SJCRH30 (cell line): Measurements from ENCODE around the gene CLDN10. TPM values are rescaled to one million over a fixed set of nuclear protein-coding genes. Genes with fewer than 3 reads are reported as not detected.
"Not testable (repeated sequence)": the region's sequence is repeated elsewhere in the genome, so short reads cannot be mapped to it uniquely, and the experiment has no call there.

Source experiments
- DNase-seq, 2 experiments: peaks; one replicate each; pipeline ENCODE4 v3.0.0-alpha.2; 2015 to 2020
- H3K27ac ChIP-seq: fragments of 250-450 bp; sonication (Bioruptor Pico); 2 replicates; pipeline ENCODE4 v1.5.1; 2020; ENCODE audit warnings: mild to moderate bottlenecking, moderate library complexity
- H3K27me3 ChIP-seq: fragments of 250-450 bp; sonication (Bioruptor Pico); 2 replicates; pipeline ENCODE4 v1.5.1; 2020; ENCODE audit warnings: mild to moderate bottlenecking, moderate library complexity
- H3K36me3 ChIP-seq: fragments of 250-450 bp; sonication (Bioruptor Pico); 2 replicates; pipeline ENCODE4 v1.5.1; 2020; ENCODE audit warnings: mild to moderate bottlenecking, moderate library complexity
- H3K4me1 ChIP-seq: fragments of 250-450 bp; sonication (Bioruptor Pico); 2 replicates; pipeline ENCODE4 v1.5.1; 2020; ENCODE audit warnings: mild to moderate bottlenecking, moderate library complexity
- H3K4me3 ChIP-seq: fragments of 250-450 bp; sonication (Bioruptor Pico); 2 replicates; pipeline ENCODE4 v1.5.1; 2020; ENCODE audit warnings: mild to moderate bottlenecking, moderate library complexity
- H3K9me3 ChIP-seq: fragments of 250-450 bp; sonication (Bioruptor Pico); replicated peaks from 2 replicates; pipeline ENCODE4 v1.5.1; 2020; ENCODE audit warnings: mild to moderate bottlenecking, moderate library complexity
- total RNA-seq: library from RNA; depleted of rRNA; stranded (reverse); fragments of >200 nt; shearing (Covaris generic); gene quantifications from 2 replicates; pipeline ENCODE4 v1.2.3, GENCODE V29; 2014

Gene CLDN10
- total RNA-seq, 1 experiment from 2014 or later: not detected

DNA sequence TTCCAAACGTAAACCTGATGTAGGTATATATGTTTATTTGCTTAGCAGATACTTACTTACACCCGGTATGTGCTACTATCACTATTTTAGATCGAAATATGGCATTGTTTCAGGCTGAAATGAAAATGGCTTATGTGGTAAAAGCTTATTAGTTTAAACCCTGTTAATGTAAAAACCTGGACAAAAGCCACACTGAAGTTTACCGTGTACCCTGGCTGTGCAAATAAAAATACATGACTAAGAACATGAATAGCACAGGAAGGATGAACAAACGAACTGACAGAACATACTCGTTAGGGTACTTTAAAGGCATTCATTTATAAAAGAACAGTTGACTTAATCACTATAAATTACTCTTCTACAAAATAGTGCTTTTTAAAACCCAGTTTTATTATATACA, 6.6 kb downstream of the CLDN10 start:
- Histone ChIP-seq H3K27me3 (no peaks in the 10 kb centered on the region), H3K27ac (no peak overlapping the region), H3K4me3 (no peak overlapping the region), H3K4me1 (no peaks in the 10 kb centered on the region), H3K9me3 (no peaks in the 10 kb centered on the region), H3K36me3 (no peaks in the 10 kb centered on the region)
- no peak for DNase-seq

DNA sequence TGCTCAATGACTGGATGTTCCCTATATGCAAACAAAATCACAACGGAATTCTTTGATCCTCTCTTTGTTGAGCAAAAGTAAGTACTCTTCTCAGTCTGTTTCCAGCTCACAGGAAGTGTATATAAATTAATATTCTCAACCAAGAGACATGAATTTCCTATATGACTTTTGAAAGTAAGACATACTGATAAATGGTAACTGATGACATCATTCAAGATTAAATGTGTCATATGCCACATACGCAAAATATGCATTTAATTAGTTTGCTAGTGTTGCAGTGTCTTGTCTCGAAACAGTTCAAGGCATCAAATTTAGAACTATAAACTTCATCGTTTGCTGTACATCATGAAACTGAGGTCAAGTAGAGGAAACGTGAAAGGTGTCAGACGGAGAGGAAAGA, 7.9 kb downstream of the CLDN10 start:
- DNase-seq: no peak
- no peak overlapping the region for H3K4me3 ChIP-seq
- no peaks in the 10 kb centered on the region for H3K4me1 ChIP-seq
- H3K27ac ChIP-seq: no peak overlapping the region
- H3K9me3 ChIP-seq: no peaks in the 10 kb centered on the region
- H3K36me3 ChIP-seq: no peaks in the 10 kb centered on the region
- no peaks in the 10 kb centered on the region for H3K27me3 ChIP-seq

DNA sequence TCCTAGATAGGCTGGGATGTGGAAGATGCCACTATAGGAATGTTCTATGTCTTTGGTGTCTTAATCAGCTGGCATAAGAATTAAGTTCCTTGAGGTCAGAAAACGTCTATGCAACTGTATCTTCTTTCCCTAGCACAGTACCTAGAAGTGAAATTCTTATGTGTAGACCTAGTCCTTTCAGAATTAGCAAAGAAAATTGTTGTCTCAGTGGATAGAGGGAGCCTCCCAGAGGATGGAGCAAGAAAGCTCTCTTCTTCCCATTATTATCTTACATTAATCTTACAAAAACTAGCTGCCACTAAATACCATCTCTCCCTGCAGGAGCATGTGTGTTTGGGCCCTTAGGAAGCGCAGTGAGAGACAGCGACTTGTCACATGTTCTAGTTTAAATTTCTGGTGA, 11.6 kb downstream of the CLDN10 start:
- Histone ChIP-seq H3K27me3 (no peaks in the 10 kb centered on the region), H3K4me1 (no peaks in the 10 kb centered on the region), H3K9me3 (no peaks in the 10 kb centered on the region; the same call in 1 of the 2 replicates), H3K4me3 (no peak overlapping the region), H3K36me3 (no peaks in the 10 kb centered on the region), H3K27ac (no peak overlapping the region)
- DNase-seq: no peak

DNA sequence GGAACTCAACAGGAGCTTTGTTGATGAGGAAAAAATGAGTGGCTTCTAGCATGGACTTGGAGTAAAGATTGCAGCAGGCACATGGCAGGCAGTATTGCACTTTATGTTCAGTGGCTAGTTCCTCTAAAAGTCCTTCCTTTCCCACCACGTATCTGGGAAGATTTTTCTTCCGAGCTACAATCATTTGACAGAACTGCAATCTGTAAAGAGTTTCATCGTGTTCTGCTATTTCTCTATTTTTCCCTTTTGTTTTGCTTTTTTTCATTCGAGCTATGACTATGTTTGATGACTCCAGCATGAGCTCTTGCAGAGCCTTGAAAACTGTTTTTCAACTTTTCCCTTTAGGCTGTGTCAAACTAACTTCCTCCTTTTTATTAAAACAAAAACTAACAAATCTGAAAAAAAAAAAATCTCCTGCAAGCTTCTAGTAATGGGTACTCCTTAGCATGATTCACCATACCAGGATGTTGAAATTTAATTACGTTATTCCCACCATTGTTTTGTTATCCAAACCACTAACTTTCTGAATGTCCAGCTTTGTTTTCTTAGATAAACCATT, 12.3 kb downstream of the CLDN10 start:
- H3K4me3 ChIP-seq: no peak overlapping the region
- no peaks in the 10 kb centered on the region; the same call in 1 of the 2 replicates for H3K9me3 ChIP-seq
- no peaks in the 10 kb centered on the region for H3K36me3 ChIP-seq
- no peak overlapping the region for H3K27ac ChIP-seq
- DNase-seq: no peak
- H3K4me1 ChIP-seq: no peaks in the 10 kb centered on the region
- no peaks in the 10 kb centered on the region for H3K27me3 ChIP-seq

DNA sequence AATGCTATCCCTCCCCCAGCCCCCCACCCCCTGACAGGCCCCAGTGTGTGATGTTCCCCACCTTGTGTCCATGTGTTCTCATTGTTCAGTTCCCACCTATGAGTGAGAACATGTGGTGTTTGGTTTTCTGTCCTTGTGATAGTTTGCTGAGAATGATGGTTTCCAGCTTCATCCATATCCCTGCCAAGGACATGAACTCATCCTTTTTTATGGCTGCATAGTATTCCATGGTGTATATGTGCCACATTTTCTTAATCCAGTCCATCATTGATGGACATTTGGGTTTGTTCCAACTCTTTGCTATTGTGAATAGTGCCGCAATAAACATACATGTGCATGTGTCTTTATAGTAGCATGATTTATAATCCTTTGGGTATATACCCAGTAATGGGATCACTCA, 13.2 kb downstream of the CLDN10 start:
- H3K27ac ChIP-seq, H3K4me1 ChIP-seq, DNase-seq, H3K27me3 ChIP-seq, H3K4me3 ChIP-seq, H3K36me3 ChIP-seq, H3K9me3 ChIP-seq: not testable (repeated sequence)

DNA sequence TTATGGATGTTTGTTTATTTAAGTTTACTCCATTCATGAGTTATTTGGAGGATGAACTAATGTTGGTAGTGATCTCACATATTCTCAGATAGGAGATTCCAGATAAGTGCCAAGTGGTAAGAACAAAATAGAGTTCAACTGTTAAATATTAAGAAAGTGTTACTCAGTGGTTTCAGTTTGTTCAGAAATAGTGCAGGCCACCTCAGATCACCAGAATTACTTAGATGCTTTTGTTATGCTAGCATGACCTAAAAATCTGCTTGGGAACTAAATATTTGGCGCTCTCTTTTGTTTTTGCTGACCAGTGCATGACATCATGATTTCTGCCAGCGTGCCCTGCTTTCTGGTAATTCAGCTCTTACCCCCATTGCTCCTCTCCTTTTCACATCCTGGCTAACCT, 15.6 kb downstream of the CLDN10 start:
- Histone ChIP-seq H3K36me3 (no peaks in the 10 kb centered on the region), H3K9me3 (no peaks in the 10 kb centered on the region; the same call in 1 of the 2 replicates), H3K4me3 (no peak overlapping the region), H3K27me3 (no peaks in the 10 kb centered on the region), H3K27ac (no peak overlapping the region), H3K4me1 (no peaks in the 10 kb centered on the region)
- no peak for DNase-seq

DNA sequence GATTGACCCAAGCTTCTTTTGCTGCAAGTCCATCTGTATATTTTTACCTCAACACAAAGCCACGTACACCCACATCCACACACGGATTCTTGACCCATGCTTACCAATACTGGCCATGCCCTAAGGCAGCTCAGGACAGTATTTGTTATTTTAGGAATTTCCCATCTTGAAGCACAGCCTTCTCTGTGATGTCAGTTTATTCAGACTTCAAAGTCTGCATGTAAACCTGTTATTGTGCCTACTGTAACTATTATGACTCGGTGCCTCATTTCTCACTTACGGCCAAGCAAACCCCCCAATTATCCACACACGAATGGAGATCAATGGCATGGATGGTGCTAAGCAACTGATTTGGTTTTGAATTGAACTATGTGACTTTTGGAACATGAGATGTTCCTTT, 17.5 kb downstream of the CLDN10 start:
- H3K9me3 ChIP-seq: no peaks in the 10 kb centered on the region; the same call in 1 of the 2 replicates
- H3K4me1 ChIP-seq: no peaks in the 10 kb centered on the region
- no peak for DNase-seq
- H3K4me3 ChIP-seq: no peak overlapping the region
- no peak overlapping the region for H3K27ac ChIP-seq
- H3K27me3 ChIP-seq: no peaks in the 10 kb centered on the region
- no peaks in the 10 kb centered on the region for H3K36me3 ChIP-seq

DNA sequence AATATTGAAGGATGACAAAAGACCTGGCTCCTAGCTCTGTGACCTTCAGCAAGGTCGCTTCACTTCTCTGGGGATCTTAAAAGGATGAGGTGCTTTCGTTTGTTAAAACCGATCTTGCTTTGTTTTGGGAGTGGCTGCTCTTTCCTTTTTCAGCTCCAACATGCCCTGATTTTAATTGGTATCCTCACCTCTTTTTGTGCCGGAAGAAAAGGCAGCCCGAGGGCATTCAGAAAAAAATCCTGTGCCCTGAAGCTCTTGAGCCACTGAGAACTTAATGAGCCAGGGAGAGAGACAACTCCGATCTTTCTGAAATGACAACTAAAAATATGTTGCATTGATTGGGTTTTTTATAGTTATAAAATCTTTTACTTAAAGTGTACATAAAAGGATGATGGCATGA, 19.4 kb downstream of the CLDN10 start:
- H3K27ac ChIP-seq: no peak overlapping the region

DNA sequence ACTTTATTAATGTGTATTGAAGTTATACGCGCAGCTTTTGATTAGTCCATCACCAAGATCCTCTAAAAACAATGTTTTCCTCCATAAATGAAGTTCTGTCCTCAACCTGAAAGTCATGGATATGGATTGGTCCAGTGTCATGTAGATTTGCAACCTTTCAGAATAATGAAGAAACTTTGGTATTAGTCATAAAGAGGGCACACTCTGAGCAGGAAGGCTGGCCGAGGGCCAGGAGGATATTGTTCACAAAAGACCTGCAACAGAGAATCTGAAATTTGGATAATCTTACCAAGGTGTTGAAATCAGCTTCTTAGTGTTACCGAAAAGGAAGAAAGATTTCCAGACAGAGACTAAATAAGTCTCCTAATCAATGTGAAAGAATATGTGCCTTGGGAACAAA, 20.7 kb downstream of the CLDN10 start:
- Histone ChIP-seq H3K4me3 (no peak overlapping the region), H3K36me3 (peaks cover 7% of the 10 kb centered on the region), H3K4me1 (no peaks in the 10 kb centered on the region), H3K9me3 (no peaks in the 10 kb centered on the region), H3K27ac (no peak overlapping the region), H3K27me3 (no peaks in the 10 kb centered on the region)
- no peak for DNase-seq

More for the DNA sequence above, 19.4 kb downstream of the CLDN10 start:
- H3K4me3 ChIP-seq: no peak overlapping the region
- H3K4me1 ChIP-seq: no peaks in the 10 kb centered on the region
- H3K9me3 ChIP-seq: no peaks in the 10 kb centered on the region
- H3K27me3 ChIP-seq: no peaks in the 10 kb centered on the region
- no peaks in the 10 kb centered on the region for H3K36me3 ChIP-seq
- DNase-seq: no peak

DNA sequence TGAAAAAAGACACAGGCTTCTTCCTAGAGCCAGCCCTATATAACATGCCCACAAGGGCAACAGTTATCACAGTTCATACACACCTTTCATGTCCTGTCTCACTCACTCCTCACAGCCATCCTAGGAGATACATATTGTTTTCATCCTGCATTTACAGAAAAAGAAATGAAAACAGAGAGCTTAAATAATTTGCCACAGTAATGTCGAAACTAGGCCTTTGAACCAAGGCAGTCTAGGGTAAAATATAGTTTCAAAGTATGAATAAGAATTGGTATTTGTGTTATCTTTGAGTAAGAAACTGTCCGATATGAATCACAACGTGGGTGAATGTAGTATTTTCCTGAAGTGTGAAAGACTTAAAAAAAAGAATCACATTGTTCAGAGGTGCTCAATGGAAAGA, 26.8 kb downstream of the CLDN10 start:
- H3K4me3 ChIP-seq: no peak overlapping the region
- H3K27ac ChIP-seq: no peak overlapping the region
- no peaks in the 10 kb centered on the region for H3K4me1 ChIP-seq
- no peaks in the 10 kb centered on the region for H3K9me3 ChIP-seq
- H3K36me3 ChIP-seq: peaks cover 57% of the 10 kb centered on the region
- no peaks in the 10 kb centered on the region for H3K27me3 ChIP-seq
- no peak for DNase-seq

DNA sequence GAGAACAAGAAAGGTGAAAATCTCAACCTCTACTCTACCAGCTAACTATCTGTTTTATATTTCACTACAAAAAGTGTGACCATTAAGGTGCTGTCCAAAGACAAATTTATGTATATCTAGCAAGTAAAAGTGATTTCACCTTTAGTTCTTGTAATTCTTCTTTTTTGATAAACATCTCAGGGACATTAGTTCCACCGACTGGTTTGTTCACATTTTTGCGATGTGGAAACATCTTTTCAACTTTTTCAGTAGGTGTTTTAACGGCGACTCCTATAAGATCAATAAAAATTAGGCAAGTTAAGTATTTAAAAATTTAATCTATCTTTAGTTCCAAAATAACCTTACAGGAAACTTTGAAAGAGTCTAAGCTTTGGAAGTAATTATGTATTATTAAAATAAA, 33.3 kb downstream of the CLDN10 start:
- Histone ChIP-seq H3K36me3 (peaks cover 90% of the 10 kb centered on the region), H3K27me3 (no peaks in the 10 kb centered on the region), H3K9me3 (no peaks in the 10 kb centered on the region), H3K4me3 (no peak overlapping the region), H3K4me1 (no peaks in the 10 kb centered on the region), H3K27ac (no peak overlapping the region)
- no peak for DNase-seq

DNA sequence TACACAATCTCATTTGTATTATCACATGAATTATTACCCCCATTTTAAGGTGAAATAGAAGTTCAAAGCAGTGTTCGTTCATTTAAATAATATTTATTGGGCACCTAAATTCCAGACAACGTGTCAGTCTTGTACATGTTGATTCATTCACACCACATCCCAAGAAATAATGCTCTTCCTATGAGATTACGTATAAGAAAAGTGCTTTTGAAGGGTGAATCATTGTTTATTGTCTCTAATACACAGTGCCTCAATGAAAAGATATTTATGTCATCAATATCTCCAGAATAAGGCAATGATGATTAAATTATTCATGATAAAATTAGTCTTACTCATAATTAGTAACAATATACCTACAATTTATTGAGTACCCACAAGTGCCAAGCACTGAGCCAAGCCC, 35.6 kb downstream of the CLDN10 start:
- Histone ChIP-seq H3K27me3 (no peaks in the 10 kb centered on the region), H3K4me3 (no peak overlapping the region), H3K4me1 (no peaks in the 10 kb centered on the region), H3K9me3 (no peaks in the 10 kb centered on the region), H3K27ac (no peak overlapping the region), H3K36me3 (peaks cover 81% of the 10 kb centered on the region)
- DNase-seq: no peak

DNA sequence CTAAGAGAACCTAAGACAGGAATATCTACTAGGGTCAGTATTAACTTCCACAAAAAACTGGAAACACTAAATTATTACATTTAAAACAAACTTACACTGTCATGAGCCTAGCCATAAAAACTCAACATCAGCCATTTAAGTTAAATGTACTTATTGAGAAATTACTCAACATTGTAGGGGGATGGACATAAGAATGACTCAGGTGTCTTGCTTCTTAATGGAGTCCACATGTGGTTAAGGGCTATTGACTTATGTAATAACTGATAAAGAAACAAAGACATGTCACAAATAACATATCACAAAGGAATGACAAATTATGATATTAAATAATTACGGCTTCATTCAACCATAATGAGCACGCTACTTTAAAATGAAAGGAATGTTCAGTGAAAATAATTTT, 36.2 kb downstream of the CLDN10 start:
- H3K36me3 ChIP-seq: peaks cover 83% of the 10 kb centered on the region
- H3K4me1 ChIP-seq: no peaks in the 10 kb centered on the region
- H3K4me3 ChIP-seq: no peak overlapping the region
- no peak for DNase-seq
- no peak overlapping the region for H3K27ac ChIP-seq
- H3K9me3 ChIP-seq: no peaks in the 10 kb centered on the region
- no peaks in the 10 kb centered on the region for H3K27me3 ChIP-seq

DNA sequence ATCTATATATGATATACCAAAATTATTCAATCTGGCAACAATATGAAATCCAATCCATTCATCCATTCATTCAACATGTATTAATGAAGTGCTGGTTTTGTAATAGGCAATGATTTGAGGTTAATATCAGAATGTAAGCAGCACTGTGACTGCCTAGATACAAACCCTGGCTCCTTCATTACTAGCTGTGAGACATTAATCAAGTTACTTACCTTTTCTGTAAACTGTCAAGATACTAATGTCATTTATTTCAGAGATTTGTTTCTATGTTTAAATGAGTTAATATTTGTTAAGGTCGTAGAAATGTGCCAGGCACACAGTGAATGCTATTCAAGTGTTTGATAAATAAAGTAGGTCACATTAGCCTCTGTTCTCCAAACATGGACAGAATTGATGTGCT, 40.9 kb downstream of the CLDN10 start:
- H3K4me3 ChIP-seq: no peak overlapping the region
- H3K27ac ChIP-seq: no peak overlapping the region
- H3K4me1 ChIP-seq: no peaks in the 10 kb centered on the region
- no peak for DNase-seq
- peaks cover 52% of the 10 kb centered on the region for H3K36me3 ChIP-seq
- H3K27me3 ChIP-seq: no peaks in the 10 kb centered on the region
- H3K9me3 ChIP-seq: no peaks in the 10 kb centered on the region

DNA sequence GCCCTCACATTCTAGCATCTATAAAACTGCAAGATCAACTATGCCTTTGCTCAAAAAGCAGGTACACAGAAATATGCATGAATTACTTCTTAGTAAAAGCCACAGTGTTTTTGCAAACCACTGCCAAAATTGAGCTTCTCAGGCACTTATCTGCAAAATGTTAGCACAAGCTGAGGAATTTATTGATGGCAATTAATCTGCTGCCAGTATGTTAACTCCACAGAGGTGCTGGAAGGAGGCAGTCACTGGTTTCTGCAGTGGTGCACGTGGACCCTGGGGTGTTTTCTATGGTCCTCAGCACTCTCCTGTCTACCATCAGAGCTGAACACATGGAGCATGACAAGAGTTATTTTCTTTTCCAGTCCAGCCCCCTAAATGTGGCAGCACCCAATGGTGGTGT, 44.2 kb downstream of the CLDN10 start:
- H3K4me3 ChIP-seq: no peak overlapping the region
- no peaks in the 10 kb centered on the region for H3K27me3 ChIP-seq
- H3K27ac ChIP-seq: no peak overlapping the region
- DNase-seq: no peak
- peaks cover 49% of the 10 kb centered on the region for H3K36me3 ChIP-seq
- peaks cover 1% of the 10 kb centered on the region; the same call in 1 of the 2 replicates for H3K4me1 ChIP-seq
- no peaks in the 10 kb centered on the region for H3K9me3 ChIP-seq

DNA sequence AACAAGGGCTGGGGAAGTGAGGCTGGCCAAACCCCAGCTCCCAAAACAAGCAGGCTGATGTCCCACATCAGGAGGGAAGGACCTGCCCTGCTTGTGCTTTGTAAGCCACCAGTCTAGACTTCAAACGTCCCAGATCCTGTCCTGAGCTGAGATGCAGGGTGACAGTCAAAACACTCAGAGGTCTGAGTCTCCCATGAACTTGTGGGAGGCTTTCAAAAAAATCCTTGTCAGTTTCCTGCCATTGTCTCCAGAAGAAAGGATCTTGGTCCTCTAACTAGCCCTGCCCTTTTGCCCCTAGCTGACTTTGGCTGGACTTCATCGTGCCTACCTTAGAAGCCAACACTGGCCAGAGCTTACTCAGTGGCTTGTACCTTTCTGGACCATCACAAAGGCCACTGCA, 48.7 kb downstream of the CLDN10 start:
- Histone ChIP-seq H3K9me3 (no peaks in the 10 kb centered on the region), H3K27me3 (no peaks in the 10 kb centered on the region), H3K27ac (peak overlapping the region; percentile 44), H3K4me1 (peaks cover 7% of the 10 kb centered on the region), H3K4me3 (no peak overlapping the region), H3K36me3 (peaks cover 60% of the 10 kb centered on the region)
- DNase-seq: no peak
